MM.1S (cell line): ENCODE measurements around the gene DIP2C.
"Not testable (repeated sequence)": the region's sequence is repeated elsewhere in the genome, so short reads cannot be mapped to it uniquely, and the experiment has no call there.

Experiments
- DNase-seq: peaks from one replicate; pipeline ENCODE4 v3.0.0-alpha.2; 2015
- H2AFZ ChIP-seq: fragments of 300-600 bp; sonication (generic); 2 replicates; pipeline ENCODE4 v1.6.0; 2016; ENCODE audit warnings: antibody characterized with exemption, low read length
- H3F3A ChIP-seq: fragments of 300-600 bp; sonication (generic); 2 replicates; pipeline ENCODE4 v1.6.1; 2016; ENCODE audit warnings: mild to moderate bottlenecking, antibody characterized with exemption, low read length, moderate library complexity, mixed read lengths; ENCODE audit not compliant: insufficient read depth
- H3K27ac ChIP-seq: fragments of 300-600 bp; sonication (generic); 2 replicates; pipeline ENCODE4 v1.5.1; 2016; ENCODE audit warnings: mild to moderate bottlenecking, low read length
- H3K27me3 ChIP-seq: fragments of 300-600 bp; sonication (generic); replicated peaks from 2 replicates; pipeline ENCODE4 v1.6.0; 2016; ENCODE audit warnings: low read length; ENCODE audit not compliant: insufficient read depth
- H3K36me3 ChIP-seq: fragments of 300-600 bp; sonication (generic); replicated peaks from 2 replicates; pipeline ENCODE4 v1.6.1; 2016; ENCODE audit warnings: mild to moderate bottlenecking, low read length, mixed read lengths; ENCODE audit not compliant: insufficient read depth
- H3K4me1 ChIP-seq: fragments of 300-600 bp; sonication (generic); 2 replicates; pipeline ENCODE4 v1.6.1; 2016; ENCODE audit warnings: low read length, mixed read lengths
- H3K4me2 ChIP-seq: fragments of 300-600 bp; sonication (generic); 2 replicates; pipeline ENCODE4 v1.6.0; 2016; ENCODE audit warnings: low read depth, low read length
- H3K4me3 ChIP-seq: fragments of 300-600 bp; sonication (generic); 2 replicates; pipeline ENCODE4 v1.5.1; 2016; ENCODE audit warnings: low read length, mixed read lengths
- H3K79me2 ChIP-seq: fragments of 300-600 bp; sonication (generic); 2 replicates; pipeline ENCODE4 v1.6.1; 2016; ENCODE audit warnings: mixed run types, low read length, mixed read lengths
- H3K9ac ChIP-seq: fragments of 300-600 bp; sonication (generic); 2 replicates; pipeline ENCODE4 v1.6.1; 2016; ENCODE audit warnings: low read length, mixed read lengths
- H3K9me2 ChIP-seq: fragments of 300-600 bp; sonication (generic); replicated peaks from 2 replicates; pipeline ENCODE4 v1.6.1; 2016; ENCODE audit warnings: mild to moderate bottlenecking, low read length, mixed read lengths; ENCODE audit not compliant: insufficient read depth
- H3K9me3 ChIP-seq: fragments of 300-600 bp; sonication (generic); replicated peaks from 2 replicates; pipeline ENCODE4 v1.6.1; 2016; ENCODE audit warnings: mild to moderate bottlenecking, low read length, mixed read lengths; ENCODE audit not compliant: insufficient read depth
- H4K20me1 ChIP-seq: fragments of 300-600 bp; sonication (generic); 2 replicates; pipeline ENCODE4 v1.6.1; 2016; ENCODE audit warnings: mild to moderate bottlenecking, low read length, moderate library complexity, mixed read lengths; ENCODE audit not compliant: insufficient read depth
- EZH2 ChIP-seq: fragments of 300-600 bp; sonication (generic); optimal IDR thresholded peaks from 2 replicates; pipeline ENCODE3; 2017; ENCODE audit warnings: low read depth, mild to moderate bottlenecking, antibody characterized with exemption, low read length, mixed read lengths
- EZH2phosphoT487 ChIP-seq: fragments of 300-600 bp; sonication (generic); IDR thresholded peaks from 2 replicates; pipeline ENCODE4 v1.6.1; 2018; ENCODE audit warnings: antibody characterized with exemption, low read length
- TF ChIP-seq, protein P1 (sequence below): fragments of 300-600 bp; sonication (generic); IDR thresholded peaks from 2 replicates; pipeline ENCODE4 v1.5.1; 2016; ENCODE audit warnings: antibody characterized with exemption, low read length, mixed read lengths

Gene DIP2C

DNA sequence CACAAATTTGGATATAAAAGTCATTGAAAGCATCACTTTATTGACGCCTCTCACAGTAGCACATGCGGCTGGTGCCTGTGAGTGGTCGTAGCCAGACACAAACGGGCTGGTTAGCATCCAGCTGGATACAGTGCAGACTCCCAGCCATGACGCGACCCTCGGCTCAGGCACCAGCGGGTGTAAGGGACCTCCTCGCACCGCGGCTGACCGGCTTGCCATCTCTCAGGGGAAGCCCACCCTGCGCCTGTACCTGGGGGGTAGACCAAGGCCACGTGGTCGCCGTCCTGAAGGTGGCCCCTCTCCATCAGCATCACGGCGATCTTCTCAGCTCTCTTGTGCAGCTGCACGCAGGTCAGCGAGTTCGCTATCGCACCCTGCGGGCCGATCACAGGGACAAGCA lies 340.4 kb downstream of the DIP2C start:
- Histone ChIP-seq H3K36me3 (no peaks in the 10 kb centered on the region), H3K9me3 (no peaks in the 10 kb centered on the region), H3K4me3 (no peak overlapping the region), H3K27me3 (no peaks in the 10 kb centered on the region), H3K9me2 (no peaks in the 10 kb centered on the region), H2AFZ (no peak overlapping the region), H3K4me2 (no peak overlapping the region), H4K20me1 (no peaks in the 10 kb centered on the region), H3K79me2 (no peaks in the 10 kb centered on the region), H3K4me1 (no peaks in the 10 kb centered on the region), H3K9ac (no peak overlapping the region), H3F3A (no peaks in the 10 kb centered on the region), H3K27ac (no peak overlapping the region)
- TF ChIP-seq, protein P1, sequence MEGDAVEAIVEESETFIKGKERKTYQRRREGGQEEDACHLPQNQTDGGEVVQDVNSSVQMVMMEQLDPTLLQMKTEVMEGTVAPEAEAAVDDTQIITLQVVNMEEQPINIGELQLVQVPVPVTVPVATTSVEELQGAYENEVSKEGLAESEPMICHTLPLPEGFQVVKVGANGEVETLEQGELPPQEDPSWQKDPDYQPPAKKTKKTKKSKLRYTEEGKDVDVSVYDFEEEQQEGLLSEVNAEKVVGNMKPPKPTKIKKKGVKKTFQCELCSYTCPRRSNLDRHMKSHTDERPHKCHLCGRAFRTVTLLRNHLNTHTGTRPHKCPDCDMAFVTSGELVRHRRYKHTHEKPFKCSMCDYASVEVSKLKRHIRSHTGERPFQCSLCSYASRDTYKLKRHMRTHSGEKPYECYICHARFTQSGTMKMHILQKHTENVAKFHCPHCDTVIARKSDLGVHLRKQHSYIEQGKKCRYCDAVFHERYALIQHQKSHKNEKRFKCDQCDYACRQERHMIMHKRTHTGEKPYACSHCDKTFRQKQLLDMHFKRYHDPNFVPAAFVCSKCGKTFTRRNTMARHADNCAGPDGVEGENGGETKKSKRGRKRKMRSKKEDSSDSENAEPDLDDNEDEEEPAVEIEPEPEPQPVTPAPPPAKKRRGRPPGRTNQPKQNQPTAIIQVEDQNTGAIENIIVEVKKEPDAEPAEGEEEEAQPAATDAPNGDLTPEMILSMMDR, result no peak
- no peak for TF ChIP-seq EZH2
- TF ChIP-seq EZH2phosphoT487, result no peak
- DNase-seq, result no peak

DNA sequence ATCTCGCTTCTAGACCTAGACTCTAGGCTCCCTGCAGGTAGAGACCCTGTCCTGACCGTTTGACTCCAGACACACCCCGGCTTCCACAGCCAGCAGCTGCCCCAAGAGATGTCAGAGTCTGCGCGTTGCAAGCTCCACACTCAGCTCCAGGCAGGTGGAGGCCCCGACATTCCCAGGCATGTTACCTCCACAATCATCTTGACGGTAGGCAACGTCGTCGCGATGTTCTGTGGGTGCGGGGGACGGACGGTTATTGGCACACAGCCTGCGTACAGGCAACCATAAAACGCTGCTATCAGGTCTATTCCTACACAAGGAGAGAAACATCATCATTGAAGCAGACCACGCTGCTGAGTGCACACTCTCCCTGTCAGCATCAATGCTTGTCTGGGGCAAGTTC lies 341.0 kb downstream of the DIP2C start:
- no peaks in the 10 kb centered on the region for H3K9me3 ChIP-seq
- no peaks in the 10 kb centered on the region for H3K4me1 ChIP-seq
- H2AFZ ChIP-seq, result no peak overlapping the region
- no peaks in the 10 kb centered on the region for H3K36me3 ChIP-seq
- H3K79me2 ChIP-seq, result no peaks in the 10 kb centered on the region
- H3K4me3 ChIP-seq, result no peak overlapping the region
- no peaks in the 10 kb centered on the region for H3K9me2 ChIP-seq
- no peaks in the 10 kb centered on the region for H4K20me1 ChIP-seq
- no peak for DNase-seq
- no peak overlapping the region for H3K9ac ChIP-seq
- H3K27ac ChIP-seq, result no peak overlapping the region
- no peak overlapping the region for H3K4me2 ChIP-seq
- H3K27me3 ChIP-seq, result no peaks in the 10 kb centered on the region
- TF ChIP-seq EZH2, result no peak
- TF ChIP-seq, protein P1, result no peak
- TF ChIP-seq EZH2phosphoT487, result no peak
- H3F3A ChIP-seq, result no peaks in the 10 kb centered on the region

DNA sequence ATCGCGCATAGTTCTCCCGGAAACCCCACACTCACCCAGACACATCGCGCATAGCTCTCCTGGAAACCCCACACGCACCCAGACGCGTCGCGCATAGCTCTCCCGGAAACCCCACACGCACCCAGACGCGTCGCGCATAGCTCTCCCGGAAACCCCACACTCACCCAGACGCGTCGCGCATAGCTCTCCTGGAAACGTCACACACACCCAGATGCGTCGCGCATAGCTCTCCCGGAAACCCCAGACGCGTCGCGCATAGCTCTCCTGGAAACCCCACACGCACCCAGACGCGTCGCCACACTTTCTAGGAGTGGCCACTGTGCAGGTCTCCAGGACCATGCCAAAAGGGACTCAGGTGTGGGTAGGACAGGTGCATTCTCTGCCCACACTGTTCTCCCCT lies 341.7 kb downstream of the DIP2C start:
- H3K9me2 ChIP-seq, H3K79me2 ChIP-seq, H3K4me3 ChIP-seq, H3K27ac ChIP-seq, H3K27me3 ChIP-seq, H2AFZ ChIP-seq, H3K4me1 ChIP-seq, H3K9me3 ChIP-seq, H3K36me3 ChIP-seq, H4K20me1 ChIP-seq, H3K9ac ChIP-seq, H3K4me2 ChIP-seq, DNase-seq, H3F3A ChIP-seq: not testable (repeated sequence)

DNA sequence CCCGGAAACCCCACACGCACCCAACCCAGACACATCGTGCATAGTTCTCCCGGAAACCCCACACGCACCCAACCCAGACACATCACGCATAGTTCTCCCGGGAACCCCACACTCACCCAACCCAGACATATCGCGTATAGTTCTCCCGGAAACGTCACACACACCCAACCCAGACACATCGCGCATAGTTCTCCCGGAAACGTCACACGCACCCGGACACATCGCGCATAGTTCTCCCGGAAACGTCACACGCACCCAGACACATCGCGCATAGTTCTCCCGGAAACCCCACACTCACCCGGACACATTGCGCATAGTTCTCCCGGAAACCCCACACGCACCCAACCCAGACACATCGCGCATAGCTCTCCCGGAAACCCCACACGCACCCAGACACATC lies 342.3 kb downstream of the DIP2C start:
- DNase-seq, H3K27ac ChIP-seq, H3K36me3 ChIP-seq: not testable (repeated sequence)

More for the DNA sequence above, 342.3 kb downstream of the DIP2C start:
- not testable (repeated sequence) for H3K27me3 ChIP-seq, H3F3A ChIP-seq, H3K9ac ChIP-seq, H2AFZ ChIP-seq, H4K20me1 ChIP-seq, H3K4me3 ChIP-seq, H3K9me3 ChIP-seq, H3K4me1 ChIP-seq, H3K4me2 ChIP-seq, H3K9me2 ChIP-seq, H3K79me2 ChIP-seq
